Left renal pelvis (tissue), 4 donors: ENCODE results near the gene FMN1. TPM values are rescaled to one million over a fixed set of nuclear protein-coding genes. Genes with fewer than 3 reads are reported as not detected.

Source experiments
- DNase-seq, 4 donors: peaks; one replicate each; pipeline ENCODE4 v3.0.0-alpha.2; 2013; ENCODE audit warnings: low read depth in 4 of 4, low spot score in 3 of 4
- polyA plus RNA-seq, 4 donors: library from polyadenylated mRNA; unstranded; fragments of 120-200 nt; gene quantifications; one replicate each; pipeline ENCODE4 v1.2.1, GENCODE V29; 2013; ENCODE audit not compliant: insufficient read length in 4 of 4

The FMN1 gene
- polyA plus RNA-seq, 4 donors: 1.5 to 20.2 (median 17.3) TPM

- no peak for DNase-seq
Observed at GRCh38 chr15:32942401-32942841, 252.1 kb downstream of the FMN1 start.

GRCh38 chr15:32941823-32942222, 252.7 kb downstream of the FMN1 start:
- DNase-seq: no peak

GRCh38 chr15:32936976-32937375, 257.5 kb downstream of the FMN1 start:
- no peak for DNase-seq

- no peak for DNase-seq
Observed at GRCh38 chr15:32936283-32936918, 258.1 kb downstream of the FMN1 start.

- no peak for DNase-seq
Observed at GRCh38 chr15:32935139-32935538, 259.4 kb downstream of the FMN1 start.

- DNase-seq: no peak
Observed at GRCh38 chr15:32933236-32933635, 261.3 kb downstream of the FMN1 start.

- DNase-seq: no peak
Observed at GRCh38 chr15:32928876-32929275, 265.6 kb downstream of the FMN1 start.

- DNase-seq: no peak
Observed at GRCh38 chr15:32927124-32927523, 267.4 kb downstream of the FMN1 start.

GRCh38 chr15:32923176-32923575, 271.3 kb downstream of the FMN1 start:
- no peak for DNase-seq

GRCh38 chr15:32922541-32922940, 272.0 kb downstream of the FMN1 start:
- DNase-seq: no peak

GRCh38 chr15:32919749-32920414, 274.6 kb downstream of the FMN1 start:
- no peak for DNase-seq

GRCh38 chr15:32918547-32918946, 276.0 kb downstream of the FMN1 start:
- DNase-seq: no peak

GRCh38 chr15:32910839-32911238, 283.7 kb downstream of the FMN1 start:
- no peak for DNase-seq

- no peak for DNase-seq
Observed at GRCh38 chr15:32909431-32909830, 285.1 kb downstream of the FMN1 start.

- DNase-seq: no peak
Observed at GRCh38 chr15:32908872-32909271, 285.6 kb downstream of the FMN1 start.

GRCh38 chr15:32908135-32908801, 286.2 kb downstream of the FMN1 start:
- no peak for DNase-seq

GRCh38 chr15:32905481-32905880, 289.0 kb downstream of the FMN1 start:
- DNase-seq: no peak

- no peak for DNase-seq
Observed at GRCh38 chr15:32904448-32904847, 290.1 kb downstream of the FMN1 start.

GRCh38 chr15:32903591-32904290, 290.8 kb downstream of the FMN1 start:
- no peak for DNase-seq

GRCh38 chr15:32901995-32902394, 292.5 kb downstream of the FMN1 start:
- no peak for DNase-seq

- DNase-seq: no peak
Observed at GRCh38 chr15:32901192-32901591, 293.3 kb downstream of the FMN1 start.
